GM18517 (cell line): Measurements from ENCODE around the gene BACH2.
"Not testable (repeated sequence)": the region's sequence is repeated elsewhere in the genome, so short reads cannot be mapped to it uniquely, and the experiment has no call there.

ENCODE experiments used
- ATAC-seq: cut with Tn5 transposase; IDR thresholded peaks from one replicate; pipeline ENCODE4 v1.9.1; 2021; ENCODE audit warnings: mild to moderate bottlenecking, moderate library complexity; ENCODE audit not compliant: unreplicated experiment

The BACH2 gene

GRCh38 chr6:90296341-90297114, at the start of gene BACH2:
TSS of gene BACH2 (minus strand) at chr6:90296843. CDS start at chr6:90008844, 287,999 bp downstream.
- peak; percentile 75 for ATAC-seq

DNA sequence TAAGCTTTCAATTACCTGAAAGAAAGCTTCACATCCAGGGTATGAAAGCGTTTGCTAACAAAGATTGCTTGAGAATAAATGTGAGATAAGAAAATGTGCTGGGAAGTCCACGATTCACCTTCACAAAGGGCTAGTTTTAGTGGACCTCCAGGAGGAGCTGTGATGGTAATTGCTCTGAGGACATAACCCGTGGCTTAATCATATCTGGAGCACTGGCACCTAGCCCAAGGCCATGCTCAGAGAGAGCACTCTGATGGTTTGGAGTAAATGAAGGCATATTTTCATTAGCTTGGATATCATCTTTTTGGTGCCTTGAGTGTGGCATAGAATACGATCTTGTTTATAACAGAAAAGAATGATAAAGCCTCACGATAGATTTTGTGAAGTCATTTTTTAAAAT, 46.9 kb upstream of the BACH2 start:
- no peak for ATAC-seq

DNA sequence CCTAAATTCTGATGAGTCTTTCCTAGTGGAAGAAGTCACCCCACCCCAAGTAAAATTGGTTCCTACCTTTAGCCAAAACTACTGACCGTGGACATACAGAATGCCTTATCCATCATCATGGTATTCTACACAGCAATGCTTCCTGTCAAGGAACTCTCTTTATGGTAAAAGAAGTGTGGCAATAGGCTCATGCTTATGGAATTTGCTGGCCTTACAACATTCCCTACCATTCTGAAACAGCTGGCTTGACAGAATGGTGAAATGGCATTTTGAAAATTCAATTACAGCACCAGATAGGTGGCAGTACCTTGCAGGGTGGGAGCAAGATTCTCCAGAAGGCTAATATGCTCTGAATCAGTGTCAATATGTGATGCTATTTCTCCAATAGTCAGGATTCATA, 41.8 kb upstream of the BACH2 start:
- ATAC-seq, result no peak

- ATAC-seq, result no peak
Observed at GRCh38 chr6:90336388-90336947, 39.8 kb upstream of the BACH2 start.

DNA sequence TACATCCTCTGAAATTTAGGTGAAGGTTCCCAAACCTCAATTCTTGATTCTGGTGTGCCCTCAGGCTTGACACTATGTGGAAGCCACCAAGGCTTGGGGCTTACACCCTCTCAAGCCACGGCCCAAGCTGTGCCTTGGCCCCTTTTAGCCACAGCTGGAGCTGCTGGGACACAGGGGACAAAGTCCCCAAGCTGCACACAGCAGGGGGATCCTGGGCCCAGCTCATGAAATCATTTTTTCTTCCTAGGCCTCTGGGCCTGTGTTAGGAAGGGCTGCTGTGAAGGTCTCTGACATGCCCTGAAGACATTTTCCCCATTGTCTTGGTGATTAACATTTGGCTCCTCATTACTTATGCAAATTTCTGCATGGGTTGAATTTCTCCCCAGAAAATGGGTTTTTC, 37.3 kb upstream of the BACH2 start:
- no peak for ATAC-seq

- ATAC-seq, result not testable (repeated sequence)
Observed at GRCh38 chr6:90332978-90333543, 36.4 kb upstream of the BACH2 start.

- no peak for ATAC-seq
Observed at GRCh38 chr6:90329386-90330077, 32.9 kb upstream of the BACH2 start.

- ATAC-seq, result no peak
Observed at GRCh38 chr6:90328004-90328403, 31.4 kb upstream of the BACH2 start.

GRCh38 chr6:90326404-90327057, 29.9 kb upstream of the BACH2 start:
- ATAC-seq, result no peak

GRCh38 chr6:90323706-90324105, 27.1 kb upstream of the BACH2 start:
- ATAC-seq, result no peak

DNA sequence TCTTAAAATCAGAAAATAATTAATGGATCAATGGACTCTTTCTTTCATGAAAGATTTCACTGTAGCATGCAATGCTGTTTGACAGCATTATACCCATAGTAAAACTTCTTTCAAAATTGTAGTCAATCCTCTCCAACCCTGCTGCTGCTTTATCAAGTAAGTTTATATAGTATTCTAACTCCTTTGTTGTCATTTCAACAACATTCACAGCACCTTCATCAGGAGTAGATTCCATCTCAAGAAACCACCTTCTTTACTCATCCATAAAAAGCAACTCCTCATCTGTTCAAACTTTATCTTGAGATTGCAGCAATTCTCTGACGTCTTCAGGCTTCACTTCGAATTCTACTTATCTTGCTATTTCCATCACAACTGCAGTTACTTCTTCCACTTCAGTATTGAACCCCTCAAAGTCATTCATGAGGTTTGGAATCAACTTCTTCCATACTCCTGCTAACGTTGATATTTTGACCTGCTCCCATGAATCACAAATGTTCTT, 26.4 kb upstream of the BACH2 start:
- no peak for ATAC-seq

- no peak for ATAC-seq
Observed at GRCh38 chr6:90319979-90320685, 23.5 kb upstream of the BACH2 start.

- ATAC-seq, result no peak
Observed at GRCh38 chr6:90319044-90319443, 22.4 kb upstream of the BACH2 start.

- ATAC-seq, result no peak
Observed at GRCh38 chr6:90315986-90316385, 19.3 kb upstream of the BACH2 start.

DNA sequence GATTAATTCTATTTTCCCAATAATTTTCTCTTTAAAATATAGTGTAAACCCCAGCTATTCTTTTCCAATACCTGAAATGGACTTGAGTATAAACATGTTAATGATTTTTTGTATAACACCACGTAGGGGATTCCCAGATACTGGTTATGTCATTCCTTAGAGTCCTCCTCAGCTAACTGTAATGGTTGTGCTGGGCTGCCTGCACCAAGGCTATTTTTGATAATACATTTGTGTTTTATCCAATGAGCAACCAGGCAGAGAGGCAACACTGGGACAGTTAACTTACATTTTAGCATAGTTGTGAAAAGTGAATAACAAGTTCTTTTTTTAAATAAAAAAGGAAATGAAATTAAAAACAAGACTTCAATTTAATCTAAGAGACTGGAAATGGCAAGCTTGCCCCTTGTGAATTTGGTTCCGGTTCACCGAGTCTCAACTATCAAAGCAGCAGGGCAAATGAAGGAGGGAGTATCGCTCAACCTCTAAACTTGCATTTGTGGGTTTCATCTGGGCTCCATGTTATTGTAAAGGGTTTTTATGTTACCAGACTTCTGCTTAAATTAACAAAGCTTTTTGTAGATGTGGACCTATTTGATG, 18.8 kb upstream of the BACH2 start:
- ATAC-seq, result no peak

GRCh38 chr6:90314514-90314913, 17.9 kb upstream of the BACH2 start:
- ATAC-seq, result no peak

DNA sequence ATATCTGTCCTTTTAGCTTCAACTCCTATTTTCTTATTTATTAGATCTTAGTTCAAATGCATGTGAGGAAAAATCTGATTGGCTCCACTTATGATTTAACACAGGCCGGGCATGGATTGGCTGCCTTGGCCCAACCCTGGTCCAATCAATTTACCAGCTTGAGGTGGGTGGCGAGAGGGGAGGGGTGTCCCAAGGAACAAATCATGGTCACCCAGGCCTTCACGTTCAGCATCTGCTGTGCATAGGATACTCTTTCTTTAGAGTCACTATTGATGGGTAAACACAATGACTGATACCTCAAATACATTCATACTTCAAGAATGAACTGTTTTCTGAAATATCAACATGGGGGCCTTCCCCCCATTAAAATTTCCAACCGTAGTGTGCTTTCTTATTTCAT, 14.9 kb upstream of the BACH2 start:
- no peak for ATAC-seq

- no peak for ATAC-seq
Observed at GRCh38 chr6:90305800-90306448, 9.3 kb upstream of the BACH2 start.

GRCh38 chr6:90304308-90304707, 7.7 kb upstream of the BACH2 start:
- no peak for ATAC-seq

- no peak for ATAC-seq
Observed at GRCh38 chr6:90303039-90303438, 6.4 kb upstream of the BACH2 start.
